CD14-positive monocyte (primary cell): ENCODE results near the gene AGBL1. TPM values are rescaled to one million over a fixed set of nuclear protein-coding genes. Genes with fewer than 3 reads are reported as not detected.

ENCODE experiments used
- DNase-seq, 3 donors: peaks; one replicate each; pipeline ENCODE4 v3.0.0-alpha.2; 2011 to 2022
- H2AFZ ChIP-seq: 2 replicates; pipeline ENCODE4 v1.6.0; 2012; ENCODE audit warnings: mild to moderate bottlenecking, low read depth, low read length, inconsistent platforms; ENCODE audit not compliant: insufficient read depth, poor library complexity, severe bottlenecking
- H3K27ac ChIP-seq, 2 donors: 1 replicate in 1 of 2; 2 replicates in 1 of 2; pipeline ENCODE4 v1.5.1; 2012 to 2013; ENCODE audit warnings: low read length in 2 of 2, control low read depth in 1 of 2, inconsistent platforms in 1 of 2, low read depth in 1 of 2, mild to moderate bottlenecking in 1 of 2
- H3K27me3 ChIP-seq, 2 donors: one replicate each; pipeline versions ENCODE4 v1.6.0 to v1.6.1; 2011 to 2013; ENCODE audit warnings: low read length in 2 of 2; ENCODE audit not compliant: control insufficient read depth in 2 of 2, insufficient read depth in 2 of 2
- H3K36me3 ChIP-seq, 2 donors: replicated peaks in 1 of 2; 1 replicate in 1 of 2; 2 replicates in 1 of 2; pipeline versions ENCODE4 v1.5.1 to v1.6.1; 2012 to 2013; ENCODE audit warnings: low read length in 2 of 2, control low read depth in 1 of 2, inconsistent platforms in 1 of 2, mild to moderate bottlenecking in 1 of 2; ENCODE audit not compliant: insufficient read depth in 2 of 2, control insufficient read depth in 1 of 2
- H3K4me1 ChIP-seq, 2 donors: 1 replicate in 1 of 2; 2 replicates in 1 of 2; pipeline versions ENCODE4 v1.5.1 to v1.6.1; 2012 to 2013; ENCODE audit warnings: low read length in 2 of 2, control low read depth in 1 of 2, inconsistent platforms in 1 of 2, mild to moderate bottlenecking in 1 of 2, moderate library complexity in 1 of 2; ENCODE audit not compliant: insufficient read depth in 2 of 2, control insufficient read depth in 1 of 2
- H3K4me2 ChIP-seq: replicated peaks from 2 replicates; pipeline ENCODE3; 2012; ENCODE audit warnings: low read length, moderate library complexity, mild to moderate bottlenecking; ENCODE audit not compliant: poor library complexity, severe bottlenecking; ENCODE audit errors: extremely low read depth
- H3K4me3 ChIP-seq, 3 experiments: fragments of 200-600 bp in 1 of 3; sonication (generic) in 1 of 3; replicated peaks in 1 of 3; 1 replicate in 2 of 3; 2 replicates in 1 of 3; pipeline ENCODE4 v1.5.1; 2011 to 2013; ENCODE audit warnings: low read length in 3 of 3, mild to moderate bottlenecking in 3 of 3, control low read depth in 2 of 3, low read depth in 2 of 3, inconsistent platforms in 1 of 3, moderate library complexity in 1 of 3
- H3K79me2 ChIP-seq: 2 replicates; pipeline ENCODE4 v1.6.0; 2012; ENCODE audit warnings: mild to moderate bottlenecking, control low read depth, inconsistent platforms, low read length, moderate library complexity; ENCODE audit not compliant: insufficient read depth
- H3K9ac ChIP-seq: 2 replicates; pipeline ENCODE4 v1.6.0; 2017; ENCODE audit warnings: low read length, mild to moderate bottlenecking; ENCODE audit not compliant: insufficient read depth, poor library complexity, severe bottlenecking
- H3K9me3 ChIP-seq, 2 donors: replicated peaks in 1 of 2; 1 replicate in 1 of 2; 2 replicates in 1 of 2; pipeline versions ENCODE4 v1.5.1 to v1.6.1; 2012 to 2013; ENCODE audit warnings: low read length in 2 of 2, control low read depth in 1 of 2; ENCODE audit not compliant: control insufficient read depth in 1 of 2, insufficient read depth in 1 of 2
- H4K20me1 ChIP-seq: 2 replicates; pipeline ENCODE4 v1.6.0; 2012; ENCODE audit warnings: mild to moderate bottlenecking, low read length, control low read depth, moderate library complexity; ENCODE audit not compliant: insufficient read depth
- H3K27ac Mint-ChIP-seq, 7 donors: one replicate each; pipeline ENCODE4 v1.8.0; 2020; ENCODE audit warnings: mild to moderate bottlenecking in 7 of 7, mixed read lengths in 7 of 7, moderate library complexity in 6 of 7, inconsistent platforms in 2 of 7
- H3K27me3 Mint-ChIP-seq, 3 donors: one replicate each; pipeline ENCODE4 v1.8.0; 2021 to 2022; ENCODE audit warnings: low read depth in 3 of 3, mild to moderate bottlenecking in 3 of 3, mixed read lengths in 3 of 3, moderate library complexity in 3 of 3, inconsistent platforms in 1 of 3
- H3K36me3 Mint-ChIP-seq, 2 donors: one replicate each; pipeline ENCODE4 v1.8.0; 2020; ENCODE audit warnings: mixed read lengths in 2 of 2, inconsistent platforms in 1 of 2, mild to moderate bottlenecking in 1 of 2
- H3K4me1 Mint-ChIP-seq: one replicate; pipeline ENCODE4 v1.8.0; 2020; ENCODE audit warnings: mild to moderate bottlenecking, mixed read lengths
- H3K4me3 Mint-ChIP-seq, 2 donors: one replicate each; pipeline ENCODE4 v1.8.0; 2020; ENCODE audit warnings: mild to moderate bottlenecking in 2 of 2, mixed read lengths in 2 of 2, moderate library complexity in 1 of 2
- H3K9me3 Mint-ChIP-seq, 7 donors: one replicate each; pipeline ENCODE4 v1.8.0; 2020 to 2022; ENCODE audit warnings: mixed read lengths in 7 of 7, mild to moderate bottlenecking in 6 of 7, moderate library complexity in 6 of 7, inconsistent platforms in 2 of 7
- WGBS: methylation state at CpG from one replicate; pipeline ENCODE4 v1.1.5; 2013; ENCODE audit warnings: missing lambda C conversion rate; ENCODE audit not compliant: insufficient coverage; 5-methylcytosine and 5-hydroxymethylcytosine counted together
- intact Hi-C, 2 donors: fragments of 100-400 bp; cut with micrococcal nuclease; formaldehyde crosslinking; loops; one replicate each; pipeline versions ENCODE4 v1.15.0 to v1.15.1; 2023
- polyA plus RNA-seq, 3 donors: library from polyadenylated mRNA; depleted of rRNA in 1 of 3; unstranded in 2 of 3; stranded (reverse) in 1 of 3; fragments of 300-500 nt in 2 of 3; fragments of >200 nt in 1 of 3; fragmentation: Illumina TruSeq in 2 of 3; gene quantifications; 1 replicate in 2 of 3; 2 replicates in 1 of 3; pipeline ENCODE4 v1.2.3, GENCODE V29; 2012 to 2021
- TF ChIP-seq, protein P1 (sequence below): fragments of 200-600 bp; IDR thresholded peaks from one replicate; pipeline ENCODE4 v1.8.0; 2022; ENCODE audit warnings: antibody characterized with exemption, mild to moderate bottlenecking

Gene AGBL1
- polyA plus RNA-seq, 3 donors, result not detected

DNA sequence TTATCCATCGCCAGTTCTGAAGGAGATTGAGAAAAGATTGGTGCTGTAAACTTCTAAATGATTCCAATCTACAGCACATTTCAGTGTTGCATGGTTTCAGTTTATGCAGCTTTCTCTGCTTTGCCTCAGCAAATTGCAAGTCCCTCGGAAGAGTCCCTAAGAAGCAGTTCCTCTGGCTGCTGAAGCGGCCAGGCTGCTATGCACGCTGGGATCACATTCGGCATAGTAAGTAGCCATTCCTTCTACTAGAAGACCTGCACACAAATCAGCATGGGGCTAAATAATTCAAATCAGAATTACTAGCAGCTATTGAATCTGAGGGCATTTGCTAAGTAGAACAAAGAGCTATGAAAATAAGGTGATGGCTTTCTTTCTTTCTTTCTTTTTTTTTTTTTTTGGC lies 769.5 kb downstream of the AGBL1 start:
- intact Hi-C loops, result no loop called here
- H3K4me1 Mint-ChIP-seq, result no peaks in the 10 kb centered on the region
- no peaks in the 10 kb centered on the region for H3K36me3 Mint-ChIP-seq
- Histone ChIP-seq H3K36me3 (no peaks in the 10 kb centered on the region), H3K27ac (no peak overlapping the region), H3K9me3 (peaks cover 0 to 2% of the 10 kb centered on the region in 2 donors), H3K27me3 (no peaks in the 10 kb centered on the region), H3K4me3 (no peak overlapping the region), H3K4me1 (no peaks in the 10 kb centered on the region), H3K9ac (no peak overlapping the region), H3K79me2 (no peaks in the 10 kb centered on the region), H4K20me1 (no peaks in the 10 kb centered on the region), H2AFZ (no peak overlapping the region), H3K4me2 (no peak overlapping the region)
- DNase-seq, result no peak
- no peak overlapping the region for H3K4me3 Mint-ChIP-seq
- no peaks in the 10 kb centered on the region for H3K27me3 Mint-ChIP-seq
- H3K27ac Mint-ChIP-seq, result no peak overlapping the region
- H3K9me3 Mint-ChIP-seq, result peaks cover 0 to 2% (median 0%) of the 10 kb centered on the region in 7 donors
- TF ChIP-seq, protein P1, sequence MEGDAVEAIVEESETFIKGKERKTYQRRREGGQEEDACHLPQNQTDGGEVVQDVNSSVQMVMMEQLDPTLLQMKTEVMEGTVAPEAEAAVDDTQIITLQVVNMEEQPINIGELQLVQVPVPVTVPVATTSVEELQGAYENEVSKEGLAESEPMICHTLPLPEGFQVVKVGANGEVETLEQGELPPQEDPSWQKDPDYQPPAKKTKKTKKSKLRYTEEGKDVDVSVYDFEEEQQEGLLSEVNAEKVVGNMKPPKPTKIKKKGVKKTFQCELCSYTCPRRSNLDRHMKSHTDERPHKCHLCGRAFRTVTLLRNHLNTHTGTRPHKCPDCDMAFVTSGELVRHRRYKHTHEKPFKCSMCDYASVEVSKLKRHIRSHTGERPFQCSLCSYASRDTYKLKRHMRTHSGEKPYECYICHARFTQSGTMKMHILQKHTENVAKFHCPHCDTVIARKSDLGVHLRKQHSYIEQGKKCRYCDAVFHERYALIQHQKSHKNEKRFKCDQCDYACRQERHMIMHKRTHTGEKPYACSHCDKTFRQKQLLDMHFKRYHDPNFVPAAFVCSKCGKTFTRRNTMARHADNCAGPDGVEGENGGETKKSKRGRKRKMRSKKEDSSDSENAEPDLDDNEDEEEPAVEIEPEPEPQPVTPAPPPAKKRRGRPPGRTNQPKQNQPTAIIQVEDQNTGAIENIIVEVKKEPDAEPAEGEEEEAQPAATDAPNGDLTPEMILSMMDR, result no peak
- 100% methylated on average over 2 of the region's 5 CpGs for WGBS

DNA sequence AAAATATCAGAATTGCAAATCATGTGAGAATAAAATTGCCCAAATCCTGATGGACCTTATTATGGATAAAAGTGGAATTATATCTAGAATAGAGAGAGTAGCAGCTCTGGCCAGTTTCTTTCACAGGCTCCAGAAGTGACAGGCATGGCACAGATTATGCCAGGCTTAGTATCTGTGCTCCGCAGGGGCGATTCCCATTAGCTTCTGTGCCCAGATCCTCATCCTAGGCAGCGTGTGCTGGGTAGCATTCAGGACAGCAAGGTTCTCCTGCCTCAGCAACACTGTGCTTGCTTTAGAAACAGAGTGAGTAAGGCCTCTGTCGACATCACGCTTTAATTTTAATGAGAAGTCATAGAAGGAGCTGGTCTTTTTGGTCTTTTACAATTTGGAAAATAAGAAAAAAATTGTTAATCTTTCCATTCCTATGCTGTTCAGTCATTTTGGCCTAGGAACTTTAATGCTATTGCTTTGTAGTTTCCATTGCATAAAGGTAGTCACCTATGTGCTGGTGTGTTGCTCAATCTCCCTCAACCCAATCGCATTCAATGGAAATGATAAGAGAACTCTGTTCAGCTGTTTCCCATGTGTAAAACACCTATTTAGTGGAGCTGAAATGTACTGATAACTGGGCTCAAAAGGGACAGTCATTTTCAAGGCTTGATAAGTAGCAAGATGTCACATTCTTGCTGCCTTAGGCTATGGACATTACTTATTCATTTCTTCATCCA lies 770.1 kb downstream of the AGBL1 start:
- H4K20me1 ChIP-seq, result no peaks in the 10 kb centered on the region
- no peaks in the 10 kb centered on the region for H3K79me2 ChIP-seq
- H3K4me1 ChIP-seq, result no peaks in the 10 kb centered on the region
- no peaks in the 10 kb centered on the region for H3K27me3 Mint-ChIP-seq
- H3K4me3 ChIP-seq, result no peak overlapping the region
- H3K9me3 ChIP-seq, result peaks cover 0 to 2% of the 10 kb centered on the region in 2 donors
- H3K27me3 ChIP-seq, result no peaks in the 10 kb centered on the region
- H3K36me3 Mint-ChIP-seq, result no peaks in the 10 kb centered on the region
- no peak overlapping the region for H3K27ac ChIP-seq
- no peak for DNase-seq
- H3K9me3 Mint-ChIP-seq, result peaks cover 0 to 2% (median 0%) of the 10 kb centered on the region in 7 donors
- no peak overlapping the region for H3K27ac Mint-ChIP-seq
- H3K4me1 Mint-ChIP-seq, result no peaks in the 10 kb centered on the region
- intact Hi-C loops, result no loop called here
- no peak overlapping the region for H3K4me3 Mint-ChIP-seq
- H3K9ac ChIP-seq, result no peak overlapping the region
- TF ChIP-seq, protein P1, result no peak
- H3K36me3 ChIP-seq, result no peaks in the 10 kb centered on the region
- H2AFZ ChIP-seq, result no peak overlapping the region
- WGBS, result 79% methylated on average over 3 of the region's 6 CpGs
- no peak overlapping the region for H3K4me2 ChIP-seq
